Measurements from ENCODE around the gene TMEM51. TPM values are rescaled to one million over a fixed set of nuclear protein-coding genes. Genes with fewer than 3 reads are reported as not detected.

The TMEM51 gene, protein sequence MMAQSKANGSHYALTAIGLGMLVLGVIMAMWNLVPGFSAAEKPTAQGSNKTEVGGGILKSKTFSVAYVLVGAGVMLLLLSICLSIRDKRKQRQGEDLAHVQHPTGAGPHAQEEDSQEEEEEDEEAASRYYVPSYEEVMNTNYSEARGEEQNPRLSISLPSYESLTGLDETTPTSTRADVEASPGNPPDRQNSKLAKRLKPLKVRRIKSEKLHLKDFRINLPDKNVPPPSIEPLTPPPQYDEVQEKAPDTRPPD
- under 1 TPM in 1 of 2 donors, not detected in 1; 0.35 TPM for total RNA-seq

DNA sequence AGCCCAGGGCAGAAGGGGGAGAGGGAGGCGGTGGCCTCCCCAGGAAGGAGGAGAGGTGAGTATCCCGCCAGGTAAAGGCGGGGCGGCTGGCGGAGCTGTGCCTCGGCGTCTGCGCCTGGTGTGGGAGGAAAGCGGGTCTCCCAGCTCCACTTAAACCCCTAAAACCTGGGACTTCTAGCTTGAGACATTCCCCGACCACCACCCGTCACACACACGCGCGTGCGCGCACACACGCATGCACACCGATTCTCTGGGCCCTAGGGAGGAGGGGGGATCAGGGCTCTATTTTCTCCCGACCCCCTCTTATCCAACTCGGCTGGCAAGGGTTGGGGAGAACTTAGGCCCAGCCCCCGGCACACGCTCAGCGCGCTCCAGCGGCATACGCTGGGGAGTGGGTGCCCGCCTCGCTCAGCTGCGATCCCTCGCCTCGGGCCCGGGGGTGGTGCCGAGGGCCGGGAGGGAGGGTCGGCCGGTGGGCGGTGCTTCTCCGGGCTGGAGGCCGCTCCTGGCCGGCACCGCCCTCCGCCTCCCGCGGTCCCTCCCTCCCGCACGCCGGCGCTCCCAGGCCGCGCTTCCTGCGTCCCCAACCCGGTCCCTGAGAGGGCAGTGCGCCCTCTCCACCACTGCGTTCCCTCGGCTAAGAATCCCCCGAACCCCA is at the start of gene TMEM51:
Gene TMEM51 (plus strand): TSS at position 564 of the 658 bp plus-strand sequence. CDS start 61,341 bp downstream, outside the sequence.
- DNase-seq (ENCODE audit: low spot score in 2 of 2) (no peak), ATAC-seq (peak in 1 of 2 donors; percentile 43)
- Mint-ChIP-seq H3K9me3 (no peaks in the 10 kb centered on the region), H3K27ac (no peak within 1 kb of the TSS), H3K36me3 (peaks cover 0 to 6% of the 10 kb centered on the region in 2 donors)

DNA sequence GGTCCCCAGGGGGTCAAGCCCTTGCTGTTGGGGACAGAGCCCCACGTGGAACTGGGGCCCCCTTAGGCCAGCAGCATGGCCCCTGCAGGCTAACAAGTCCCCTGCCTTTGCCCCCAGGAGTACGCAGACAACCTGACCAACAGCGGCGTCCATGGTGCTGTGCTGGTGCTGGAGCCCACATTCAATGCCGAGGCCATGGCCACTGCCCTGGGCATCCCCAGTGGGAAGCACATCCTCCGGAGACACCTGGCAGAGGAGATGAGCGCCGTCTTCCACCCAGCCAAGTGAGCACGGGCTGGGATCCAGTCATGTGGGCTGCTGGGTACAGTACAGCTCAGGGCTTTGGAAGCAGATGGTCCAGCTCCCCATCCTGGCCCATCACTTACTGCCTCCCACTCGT is 49.6 kb upstream of the TMEM51 start:
- Mint-ChIP-seq H3K9me3 (no peaks in the 10 kb centered on the region), H3K36me3 (no peaks in the 10 kb centered on the region), H3K27ac (no peak overlapping the region)
- ATAC-seq, result no peak
- DNase-seq (ENCODE audit: low spot score in 2 of 2), result no peak

DNA sequence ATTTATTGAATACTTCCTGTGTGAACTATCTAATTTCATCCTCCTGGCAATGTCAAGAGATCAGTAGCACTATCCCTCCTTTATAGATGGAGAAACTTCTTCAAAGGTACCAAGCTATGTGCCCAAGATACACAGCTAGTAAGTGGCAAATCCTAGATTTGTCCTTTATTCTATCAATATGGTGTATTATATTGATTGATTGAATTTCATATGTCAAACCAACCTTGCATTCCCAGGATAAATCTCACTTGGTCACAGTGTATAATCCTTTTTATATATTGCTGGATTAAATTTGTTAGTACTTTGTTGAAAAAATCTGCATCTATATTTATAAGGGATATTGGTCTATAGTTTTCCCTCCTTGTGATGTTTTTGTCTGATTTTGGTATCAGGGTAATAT is 48.8 kb upstream of the TMEM51 start:
- no peaks in the 10 kb centered on the region for H3K36me3 Mint-ChIP-seq
- H3K9me3 Mint-ChIP-seq, result no peaks in the 10 kb centered on the region
- ATAC-seq (no peak), DNase-seq (ENCODE audit: low spot score in 2 of 2) (no peak)
- no peak overlapping the region for H3K27ac Mint-ChIP-seq

DNA sequence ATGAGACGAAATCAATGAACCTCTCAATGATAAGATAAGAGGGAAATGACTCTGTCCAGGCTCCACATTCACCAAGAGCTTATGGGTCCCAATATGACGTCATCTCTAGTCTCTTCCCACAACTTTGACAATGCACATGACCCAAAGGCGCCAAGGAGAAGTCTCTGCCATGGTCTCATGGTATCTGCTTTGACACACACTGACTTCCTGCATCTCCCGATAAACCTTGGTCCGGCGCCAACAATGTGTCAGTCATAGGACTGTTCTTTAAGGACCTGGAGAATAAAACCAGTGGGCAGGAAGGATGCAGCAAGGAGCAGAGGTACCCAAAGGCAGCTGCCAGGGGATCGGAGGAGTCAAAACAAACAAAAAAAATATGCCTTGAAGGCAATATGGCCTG is 46.9 kb upstream of the TMEM51 start:
- DNase-seq (ENCODE audit: low spot score in 2 of 2) (no peak), ATAC-seq (no peak)
- no peaks in the 10 kb centered on the region for H3K9me3 Mint-ChIP-seq
- H3K36me3 Mint-ChIP-seq, result no peaks in the 10 kb centered on the region
- no peak overlapping the region for H3K27ac Mint-ChIP-seq

DNA sequence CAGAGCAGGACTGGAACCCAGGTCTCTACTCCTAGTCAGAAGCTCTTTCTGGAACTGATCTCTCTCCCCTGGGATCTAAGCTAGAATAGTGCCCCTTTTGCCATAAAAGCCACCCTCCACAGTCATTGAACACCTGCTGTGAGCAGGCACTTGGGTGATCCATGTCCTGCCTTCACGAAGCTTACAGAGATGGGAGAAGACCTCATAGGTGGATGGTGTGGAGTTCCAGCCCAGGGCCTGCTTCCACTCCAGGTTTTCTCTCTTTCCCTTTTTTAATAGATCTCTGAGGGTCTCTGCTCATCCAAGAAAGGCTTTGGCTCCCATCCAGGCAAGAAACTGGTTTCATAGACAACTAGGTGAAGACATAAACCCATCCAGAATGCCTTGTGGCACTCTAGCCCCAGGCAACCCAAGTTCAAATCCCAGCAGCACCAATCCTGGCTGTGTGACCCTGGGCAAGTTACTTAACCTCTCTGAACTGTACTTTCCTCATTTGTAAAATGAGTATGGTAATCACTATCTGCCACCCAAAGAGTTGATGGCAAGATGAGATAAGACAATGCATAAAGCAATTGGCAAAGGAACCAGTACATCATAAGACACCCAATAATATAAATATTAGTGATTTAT is 46.4 kb upstream of the TMEM51 start:
- no peaks in the 10 kb centered on the region for H3K9me3 Mint-ChIP-seq
- no peak overlapping the region for H3K27ac Mint-ChIP-seq
- no peak for ATAC-seq
- no peak for DNase-seq (ENCODE audit: low spot score in 2 of 2)
- no peaks in the 10 kb centered on the region for H3K36me3 Mint-ChIP-seq

DNA sequence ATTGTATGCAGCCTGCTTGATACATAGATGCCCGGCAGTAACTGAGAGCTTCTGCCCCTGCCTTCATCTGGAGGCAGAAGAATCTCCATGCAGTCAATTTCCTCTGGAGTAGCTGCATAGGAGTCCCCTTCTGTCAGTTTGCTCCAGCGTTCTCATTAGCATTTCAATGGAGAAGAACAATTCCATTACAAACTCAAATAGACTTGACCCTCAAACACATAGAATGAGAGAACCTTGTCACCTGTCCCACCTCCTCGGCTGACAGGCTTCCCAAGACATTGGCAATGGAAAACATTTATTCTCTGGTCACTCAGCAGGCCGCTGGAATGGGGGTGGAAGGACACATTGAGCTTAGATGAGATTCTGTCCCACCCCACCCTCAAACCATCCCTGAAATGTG is 45.6 kb upstream of the TMEM51 start:
- ATAC-seq (no peak), DNase-seq (ENCODE audit: low spot score in 2 of 2) (no peak)
- no peak overlapping the region for H3K27ac Mint-ChIP-seq
- no peaks in the 10 kb centered on the region for H3K9me3 Mint-ChIP-seq
- H3K36me3 Mint-ChIP-seq, result no peaks in the 10 kb centered on the region

DNA sequence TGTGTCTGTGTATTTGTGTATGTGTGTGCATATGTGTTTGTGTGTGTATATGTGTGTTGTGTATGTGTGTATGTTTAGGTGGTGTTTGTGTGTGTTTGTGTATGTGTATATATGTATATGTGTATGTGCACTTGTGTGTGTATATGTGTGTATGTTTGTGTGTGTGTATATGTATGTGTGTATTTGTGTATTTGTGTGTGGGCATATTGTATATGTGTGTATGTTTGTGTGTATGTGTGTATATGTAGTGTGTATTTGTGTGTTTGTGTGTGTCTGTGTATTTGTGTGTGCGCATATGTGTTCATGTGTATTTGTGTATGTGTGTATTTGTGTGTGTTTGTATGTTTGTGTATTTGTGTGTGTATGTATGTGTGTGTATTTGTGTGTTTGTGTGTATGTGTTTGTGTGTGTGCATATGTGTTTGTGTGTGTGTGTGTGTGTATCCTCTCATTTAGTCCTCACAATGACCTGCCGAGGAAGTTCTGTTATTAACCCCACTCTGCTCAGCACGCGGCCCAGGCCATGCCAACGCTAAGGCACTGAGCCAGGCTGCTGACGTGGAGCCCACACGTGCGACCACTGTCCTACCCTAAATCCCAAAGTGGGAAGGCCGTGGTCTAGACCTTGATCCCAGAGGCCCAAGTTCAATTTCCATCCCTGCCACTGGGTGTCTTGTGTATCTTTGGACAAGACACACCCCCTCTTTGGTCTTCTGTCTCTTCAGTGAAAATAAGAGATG is 43.2 kb upstream of the TMEM51 start:
- DNase-seq (ENCODE audit: low spot score in 2 of 2) (no peak), ATAC-seq (no peak)
- Mint-ChIP-seq H3K36me3 (no peaks in the 10 kb centered on the region), H3K9me3 (no peaks in the 10 kb centered on the region), H3K27ac (no peak overlapping the region)

DNA sequence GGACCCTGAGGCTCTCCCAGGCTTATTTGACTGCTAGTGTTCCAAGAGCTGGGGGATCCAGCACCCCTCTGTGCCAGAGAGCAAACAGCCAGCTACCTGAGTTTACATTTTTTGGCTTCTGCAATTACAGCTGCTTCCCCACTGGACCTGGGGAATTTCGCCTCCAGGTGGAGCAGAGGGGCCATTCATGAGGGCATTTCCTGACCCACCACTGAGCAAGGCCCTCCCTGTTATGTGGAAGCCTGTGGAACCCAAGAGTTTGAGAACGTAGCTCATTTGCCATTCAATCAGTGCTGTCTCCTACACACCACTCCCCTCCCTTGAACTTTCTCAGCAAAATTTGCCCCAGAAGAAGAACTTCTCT is 42.7 kb upstream of the TMEM51 start:
- Mint-ChIP-seq H3K36me3 (no peaks in the 10 kb centered on the region), H3K9me3 (no peaks in the 10 kb centered on the region), H3K27ac (no peak overlapping the region)
- ATAC-seq, result no peak
- DNase-seq (ENCODE audit: low spot score in 2 of 2), result no peak

DNA sequence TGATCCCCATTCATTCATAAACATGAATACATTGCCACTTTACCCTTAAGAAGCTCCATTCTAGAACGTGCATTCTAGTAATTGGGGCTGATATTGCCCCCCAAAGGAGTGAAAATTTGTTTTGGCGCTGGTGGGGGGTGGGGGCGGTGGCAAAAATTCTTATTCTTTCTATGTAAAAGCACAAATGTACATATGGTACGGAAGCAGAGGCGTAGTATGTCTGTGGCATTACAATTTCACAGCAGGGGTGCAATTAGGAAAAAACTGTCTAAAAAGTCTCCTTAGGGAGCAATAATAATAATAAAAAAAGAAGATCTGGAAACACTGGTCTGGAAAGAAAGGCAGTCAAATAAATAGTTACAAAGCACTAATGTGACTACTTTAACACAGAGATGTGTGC is 40.4 kb upstream of the TMEM51 start:
- no peak for ATAC-seq
- Mint-ChIP-seq H3K36me3 (no peaks in the 10 kb centered on the region), H3K27ac (no peak overlapping the region), H3K9me3 (no peaks in the 10 kb centered on the region)
- DNase-seq (ENCODE audit: low spot score in 2 of 2), result no peak

DNA sequence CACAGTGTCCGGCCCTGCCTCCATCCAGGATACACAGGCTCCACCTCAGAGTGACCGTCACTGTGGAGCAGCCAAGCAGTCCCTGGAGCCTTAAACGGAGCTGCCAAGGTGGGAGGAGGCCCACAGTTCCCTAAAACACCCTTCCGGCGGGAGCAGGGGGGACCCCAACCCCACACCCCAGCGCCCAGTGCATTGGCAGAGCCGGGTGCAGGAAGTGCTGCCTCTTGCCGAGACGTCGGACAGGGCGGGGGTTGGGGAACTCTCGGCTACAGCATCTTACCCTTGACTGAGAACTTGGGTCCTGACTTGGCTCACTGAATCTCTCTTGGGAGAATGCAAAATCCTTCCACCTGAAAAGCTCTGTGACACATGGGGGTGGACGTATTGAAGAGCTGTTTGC is 38.7 kb upstream of the TMEM51 start:
- Mint-ChIP-seq H3K27ac (no peak overlapping the region), H3K36me3 (no peaks in the 10 kb centered on the region), H3K9me3 (no peaks in the 10 kb centered on the region)
- DNase-seq (ENCODE audit: low spot score in 2 of 2), result no peak
- no peak for ATAC-seq

DNA sequence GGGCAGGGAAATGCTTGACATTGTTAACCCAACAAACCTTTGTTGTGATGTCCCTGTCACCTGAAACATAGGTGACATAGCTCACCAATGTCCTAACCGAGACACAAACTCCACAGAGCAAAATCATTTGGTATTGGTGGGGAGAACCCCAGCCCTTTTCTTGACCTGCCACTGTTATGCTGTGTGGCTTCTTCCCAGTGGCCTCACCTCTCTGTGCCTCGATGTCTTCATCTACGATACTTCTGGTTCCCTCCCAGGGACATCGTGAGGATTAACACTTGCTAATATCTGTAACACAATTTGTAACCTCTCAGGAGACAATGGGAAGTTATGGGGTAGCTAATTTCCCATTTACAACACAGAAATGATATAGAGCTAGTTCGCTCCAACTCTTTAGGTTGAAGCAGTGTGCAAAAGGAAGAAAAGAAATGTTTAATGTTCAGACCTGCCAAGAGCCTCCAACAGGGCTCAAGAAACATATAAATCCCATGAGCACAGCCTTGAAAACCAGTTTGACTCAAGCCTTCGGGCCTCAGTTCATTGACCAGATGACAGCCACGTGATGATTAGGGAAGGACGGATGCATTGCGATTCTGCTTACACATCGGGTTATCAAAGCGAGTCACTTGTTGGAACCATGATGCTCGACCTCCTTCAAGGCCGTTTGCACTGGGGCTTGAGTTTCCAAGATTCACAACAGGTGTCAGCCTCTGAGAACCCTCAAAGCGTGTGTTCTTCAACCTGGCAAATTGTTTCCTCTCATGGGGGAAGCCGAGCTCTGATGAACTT is 37.8 kb upstream of the TMEM51 start:
- H3K36me3 Mint-ChIP-seq, result no peaks in the 10 kb centered on the region
- DNase-seq (ENCODE audit: low spot score in 2 of 2), result no peak
- no peak overlapping the region for H3K27ac Mint-ChIP-seq
- no peaks in the 10 kb centered on the region for H3K9me3 Mint-ChIP-seq
- ATAC-seq, result no peak

DNA sequence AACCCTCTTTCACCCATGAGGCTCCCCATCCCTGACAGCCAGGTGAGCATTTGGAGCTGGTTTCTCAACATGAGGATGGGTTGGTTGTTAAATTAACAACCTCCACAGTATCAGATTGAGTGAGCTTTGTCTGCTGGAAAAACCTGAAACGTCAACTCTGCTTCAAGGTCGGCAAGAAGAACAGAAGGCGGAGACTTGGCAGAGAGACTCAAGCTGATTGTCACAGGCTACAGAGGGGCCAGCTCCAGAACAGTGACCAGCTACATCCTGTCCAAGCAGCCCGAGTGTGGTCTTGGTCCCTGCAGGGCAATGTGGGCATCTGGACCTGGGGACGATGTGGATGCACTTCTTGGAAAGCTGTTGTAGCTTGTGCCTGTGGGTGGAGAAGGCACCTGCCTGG is 36.6 kb upstream of the TMEM51 start:
- no peaks in the 10 kb centered on the region for H3K9me3 Mint-ChIP-seq
- H3K27ac Mint-ChIP-seq, result no peak overlapping the region
- no peak for ATAC-seq
- no peaks in the 10 kb centered on the region for H3K36me3 Mint-ChIP-seq
- DNase-seq (ENCODE audit: low spot score in 2 of 2), result no peak

DNA sequence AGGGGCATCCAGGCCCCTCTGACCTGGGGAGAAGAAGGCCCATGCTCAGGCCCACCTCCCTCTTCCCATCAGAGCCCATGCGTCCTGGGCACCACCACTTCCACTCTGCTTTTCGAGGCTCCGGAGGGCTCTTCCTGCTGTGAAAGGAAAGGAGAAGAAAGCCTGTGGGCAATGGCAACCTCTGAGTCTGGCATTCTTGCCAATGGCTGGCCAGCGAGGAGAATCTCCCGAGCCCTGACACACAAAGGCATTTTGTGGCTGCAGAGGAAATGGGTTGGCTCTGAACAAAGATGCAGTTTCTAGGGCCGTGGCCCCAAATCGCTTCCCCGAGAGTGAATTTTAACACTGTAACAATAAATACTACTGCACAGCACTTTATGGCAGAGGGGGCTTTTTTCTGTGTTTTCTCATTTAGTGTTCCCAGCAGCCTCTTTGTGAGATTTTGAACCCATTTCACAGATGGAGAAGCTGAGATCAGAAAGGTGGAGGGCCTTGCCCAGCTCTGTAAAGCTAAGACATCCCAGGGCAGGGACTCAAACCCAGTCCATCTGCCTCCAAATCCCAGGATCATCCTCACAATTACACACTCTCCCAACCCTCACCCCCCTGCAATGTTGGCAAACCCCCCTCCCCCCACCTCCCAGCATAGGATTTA is 35.7 kb upstream of the TMEM51 start:
- ATAC-seq, result no peak
- no peaks in the 10 kb centered on the region for H3K9me3 Mint-ChIP-seq

DNA sequence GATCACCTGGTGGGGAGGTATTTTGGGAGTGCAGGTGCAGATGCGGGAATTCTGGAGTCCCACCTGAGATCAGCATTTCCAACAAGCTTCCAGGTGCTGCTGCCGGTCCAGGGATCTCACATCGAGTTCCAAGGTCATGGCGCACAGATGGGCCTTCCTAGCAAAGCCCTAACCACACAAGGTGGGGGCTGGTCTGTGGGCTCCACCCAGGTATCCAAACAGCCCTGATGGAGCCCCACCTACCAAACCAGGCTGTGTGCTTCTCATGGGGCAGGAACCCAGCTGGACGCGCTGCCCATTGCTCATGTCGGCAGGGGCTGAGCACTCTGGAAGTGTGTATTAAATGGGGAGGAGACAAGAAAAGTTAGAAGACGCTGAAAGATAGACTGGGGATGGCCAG is 35.0 kb upstream of the TMEM51 start:
- no peaks in the 10 kb centered on the region for H3K36me3 Mint-ChIP-seq
- no peaks in the 10 kb centered on the region for H3K9me3 Mint-ChIP-seq
- ATAC-seq (no peak), DNase-seq (ENCODE audit: low spot score in 2 of 2) (no peak)
- no peak overlapping the region for H3K27ac Mint-ChIP-seq

More for the DNA sequence above, 35.7 kb upstream of the TMEM51 start:
- no peak for DNase-seq (ENCODE audit: low spot score in 2 of 2)
- Mint-ChIP-seq H3K27ac (no peak overlapping the region), H3K36me3 (no peaks in the 10 kb centered on the region)

DNA sequence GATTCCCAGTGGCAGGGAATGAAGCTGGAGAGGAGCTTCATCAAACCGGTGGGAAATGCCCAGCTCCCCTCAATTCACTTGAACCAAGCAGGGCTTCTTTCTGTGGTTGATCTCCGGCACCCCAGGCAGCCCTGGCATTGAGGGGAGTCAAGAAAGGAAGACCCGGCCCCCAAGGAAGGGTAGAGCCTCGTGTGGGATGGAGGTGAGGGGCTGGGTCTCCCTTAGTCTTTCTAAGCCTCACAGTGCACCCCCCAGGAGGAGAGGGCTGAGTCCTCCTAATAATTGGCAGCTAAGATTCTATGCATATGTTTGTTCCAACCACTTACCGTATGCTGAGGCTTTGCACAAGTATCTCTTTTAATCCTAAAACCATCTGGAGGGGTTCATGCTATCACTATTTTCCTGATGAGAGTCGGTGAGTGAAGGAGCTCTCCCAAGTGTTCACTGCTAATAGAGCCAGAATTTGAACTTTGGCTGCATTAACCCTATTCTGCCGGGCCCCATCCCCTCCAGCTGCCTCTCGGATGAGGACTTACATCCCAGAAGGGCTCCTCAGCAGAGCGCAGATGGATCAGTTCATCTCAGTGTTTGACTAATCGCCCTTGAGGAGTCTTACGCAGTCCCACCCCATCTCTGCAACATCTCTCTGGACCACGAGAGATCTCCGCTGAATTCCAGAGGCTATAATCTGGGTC is 33.1 kb upstream of the TMEM51 start:
- H3K9me3 Mint-ChIP-seq, result no peaks in the 10 kb centered on the region
- ATAC-seq (no peak), DNase-seq (ENCODE audit: low spot score in 2 of 2) (no peak)
- H3K27ac Mint-ChIP-seq, result peak overlapping the region in 1 of 2 donors; percentile 23
- no peaks in the 10 kb centered on the region for H3K36me3 Mint-ChIP-seq

DNA sequence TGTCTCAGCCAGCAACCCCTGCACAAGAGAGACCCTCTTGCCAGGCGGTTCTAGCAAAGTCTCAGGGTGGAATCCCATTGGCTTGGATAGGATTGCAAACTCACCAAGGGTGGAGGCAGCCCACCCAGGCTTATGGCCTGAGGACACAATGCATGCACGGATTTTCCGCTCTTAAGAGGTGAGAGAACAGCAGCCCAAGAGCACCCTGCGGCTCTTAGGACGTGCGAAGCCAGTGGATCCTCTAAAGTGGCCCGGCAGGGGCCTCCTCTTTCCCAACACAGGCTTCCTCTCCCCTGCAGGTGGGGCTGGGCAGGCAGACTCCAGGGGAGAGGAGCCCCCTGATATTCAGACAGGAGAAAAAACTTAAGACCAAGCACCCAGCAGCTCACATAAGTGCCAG is 31.2 kb upstream of the TMEM51 start:
- H3K9me3 Mint-ChIP-seq, result no peaks in the 10 kb centered on the region
- no peaks in the 10 kb centered on the region for H3K36me3 Mint-ChIP-seq
- DNase-seq (ENCODE audit: low spot score in 2 of 2) (no peak), ATAC-seq (no peak)
- H3K27ac Mint-ChIP-seq, result no peak overlapping the region

Measured in activated naive CD4-positive, alpha-beta T cell treated with anti-CD3 and anti-CD28 coated beads, Interleukin-2, amount 50 U/mL, for 72 hours (primary cell).